ENCODE data around the gene APBB2.

APBB2 gene

DNA sequence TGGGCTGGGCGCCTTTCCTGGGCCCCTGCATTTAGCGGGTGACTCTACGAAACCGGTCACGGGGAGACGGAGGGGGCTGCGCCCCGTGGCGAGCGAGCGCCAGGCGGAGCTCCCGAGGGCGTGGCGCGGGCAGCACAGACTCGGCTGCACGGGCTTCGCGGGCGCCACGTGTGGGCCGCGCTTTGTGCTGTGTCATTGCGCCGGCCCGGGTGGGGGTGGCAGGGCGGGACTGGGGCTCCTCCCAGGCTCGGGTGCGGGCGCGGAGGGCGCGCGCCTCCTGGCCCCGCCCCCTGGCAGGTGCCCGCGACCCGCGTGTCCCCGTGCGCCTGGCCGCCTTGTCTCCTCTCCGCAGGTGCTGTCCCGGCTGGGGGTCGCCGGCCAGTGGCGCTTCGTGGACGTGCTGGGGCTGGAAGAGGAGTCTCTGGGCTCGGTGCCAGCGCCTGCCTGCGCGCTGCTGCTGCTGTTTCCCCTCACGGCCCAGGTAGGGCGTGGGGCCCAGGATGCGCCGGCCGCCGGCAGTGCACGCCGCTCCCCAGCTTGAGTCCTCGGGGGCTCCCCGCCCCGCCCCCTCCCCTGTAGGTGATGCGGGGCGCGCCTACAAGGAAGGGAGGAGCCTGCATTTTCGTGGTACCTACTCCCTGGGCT lies 43.0 kb upstream of the APBB2 start:
- TF ChIP-seq, protein P1, sequence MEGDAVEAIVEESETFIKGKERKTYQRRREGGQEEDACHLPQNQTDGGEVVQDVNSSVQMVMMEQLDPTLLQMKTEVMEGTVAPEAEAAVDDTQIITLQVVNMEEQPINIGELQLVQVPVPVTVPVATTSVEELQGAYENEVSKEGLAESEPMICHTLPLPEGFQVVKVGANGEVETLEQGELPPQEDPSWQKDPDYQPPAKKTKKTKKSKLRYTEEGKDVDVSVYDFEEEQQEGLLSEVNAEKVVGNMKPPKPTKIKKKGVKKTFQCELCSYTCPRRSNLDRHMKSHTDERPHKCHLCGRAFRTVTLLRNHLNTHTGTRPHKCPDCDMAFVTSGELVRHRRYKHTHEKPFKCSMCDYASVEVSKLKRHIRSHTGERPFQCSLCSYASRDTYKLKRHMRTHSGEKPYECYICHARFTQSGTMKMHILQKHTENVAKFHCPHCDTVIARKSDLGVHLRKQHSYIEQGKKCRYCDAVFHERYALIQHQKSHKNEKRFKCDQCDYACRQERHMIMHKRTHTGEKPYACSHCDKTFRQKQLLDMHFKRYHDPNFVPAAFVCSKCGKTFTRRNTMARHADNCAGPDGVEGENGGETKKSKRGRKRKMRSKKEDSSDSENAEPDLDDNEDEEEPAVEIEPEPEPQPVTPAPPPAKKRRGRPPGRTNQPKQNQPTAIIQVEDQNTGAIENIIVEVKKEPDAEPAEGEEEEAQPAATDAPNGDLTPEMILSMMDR (IDR thresholded peaks at IDR 0.05; ENCODE audit: low read depth, low read length), result no peak
- TF ChIP-seq, protein P2, sequence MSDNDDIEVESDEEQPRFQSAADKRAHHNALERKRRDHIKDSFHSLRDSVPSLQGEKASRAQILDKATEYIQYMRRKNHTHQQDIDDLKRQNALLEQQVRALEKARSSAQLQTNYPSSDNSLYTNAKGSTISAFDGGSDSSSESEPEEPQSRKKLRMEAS (IDR thresholded peaks at IDR 0.05; ENCODE audit: low read depth, low read length), result no peak
- TF ChIP-seq POLR2A (IDR thresholded peaks at IDR 0.05; ENCODE audit: extremely low read depth, insufficient read length), result no peak
- TF ChIP-seq MYC (IDR thresholded peaks at IDR 0.05; ENCODE audit: low read depth, low read length), result no peak
- H3K4me3 ChIP-seq (ENCODE audit: low read depth, low read length), result no peak overlapping the region
- peak; percentile 51 for DNase-seq (ENCODE audit: low read depth)

- H3K4me3 ChIP-seq (ENCODE audit: low read depth, low read length), result peak within 1 kb of the TSS; percentile 34
- peak; percentile 69 for DNase-seq (ENCODE audit: low read depth)
These were observed 42.5 kb upstream of the APBB2 start, which contains the start of gene UCHL1 for GRCh38 chr4:41256740-41257256. Gene UCHL1 (plus strand): TSS chr4:41256928. CDS start chr4:41256977, 49 bp downstream.

GRCh38 chr4:41256131-41256739 lies 41.9 kb upstream of the APBB2 start:
- H3K4me3 ChIP-seq (ENCODE audit: low read depth, low read length), result no peak overlapping the region
- DNase-seq (ENCODE audit: low read depth), result no peak
- TF ChIP-seq POLR2A (IDR thresholded peaks at IDR 0.05; ENCODE audit: extremely low read depth, insufficient read length) (no peak), MYC (IDR thresholded peaks at IDR 0.05; ENCODE audit: low read depth, low read length) (no peak)
- TF ChIP-seq, protein P1 (IDR thresholded peaks at IDR 0.05; ENCODE audit: low read depth, low read length), result no peak
- TF ChIP-seq, protein P2 (IDR thresholded peaks at IDR 0.05; ENCODE audit: low read depth, low read length), result no peak

More at GRCh38 chr4:41256740-41257256, 42.5 kb upstream of the APBB2 start, which contains the start of gene UCHL1:
- TF ChIP-seq, protein P2 (IDR thresholded peaks at IDR 0.05; ENCODE audit: low read depth, low read length), result no peak
- TF ChIP-seq POLR2A (IDR thresholded peaks at IDR 0.05; ENCODE audit: extremely low read depth, insufficient read length) (no peak), MYC (IDR thresholded peaks at IDR 0.05; ENCODE audit: low read depth, low read length) (no peak)
- TF ChIP-seq, protein P1 (IDR thresholded peaks at IDR 0.05; ENCODE audit: low read depth, low read length), result no peak

DNA sequence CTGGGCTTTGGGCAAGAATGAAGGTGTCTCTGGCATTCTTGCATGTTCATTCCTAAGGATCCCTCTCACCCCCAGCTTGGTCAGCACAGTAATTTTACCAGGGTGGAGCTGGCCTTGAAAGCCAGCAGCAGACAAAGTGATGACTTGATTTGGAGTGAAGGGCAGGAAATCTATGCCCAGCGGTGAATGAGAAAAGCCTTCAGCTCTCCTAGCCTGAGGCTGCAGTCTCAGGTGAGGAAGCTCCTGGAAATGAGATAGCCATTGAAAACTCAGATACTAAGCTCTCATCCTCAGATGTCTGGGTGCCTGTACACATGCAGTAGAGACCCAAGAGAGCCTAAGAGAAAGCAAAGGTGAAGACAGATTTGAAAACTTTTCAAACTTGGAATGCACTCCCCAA lies 31.6 kb upstream of the APBB2 start:
- DNase-seq (ENCODE audit: low read depth), result no peak
- no peak for TF ChIP-seq MYC (IDR thresholded peaks at IDR 0.05; ENCODE audit: low read depth, low read length)
- no peak for TF ChIP-seq POLR2A (IDR thresholded peaks at IDR 0.05; ENCODE audit: extremely low read depth, insufficient read length)
- TF ChIP-seq, protein P2 (IDR thresholded peaks at IDR 0.05; ENCODE audit: low read depth, low read length), result no peak
- TF ChIP-seq, protein P1 (IDR thresholded peaks at IDR 0.05; ENCODE audit: low read depth, low read length), result no peak
- H3K4me3 ChIP-seq (ENCODE audit: low read depth, low read length), result no peak overlapping the region

GRCh38 chr4:41241919-41242318 lies 27.6 kb upstream of the APBB2 start:
- TF ChIP-seq, protein P2 (IDR thresholded peaks at IDR 0.05; ENCODE audit: low read depth, low read length), result no peak
- TF ChIP-seq POLR2A (IDR thresholded peaks at IDR 0.05; ENCODE audit: extremely low read depth, insufficient read length) (no peak), MYC (IDR thresholded peaks at IDR 0.05; ENCODE audit: low read depth, low read length) (no peak)
- TF ChIP-seq, protein P1 (IDR thresholded peaks at IDR 0.05; ENCODE audit: low read depth, low read length), result no peak
- no peak overlapping the region for H3K4me3 ChIP-seq (ENCODE audit: low read depth, low read length)
- DNase-seq (ENCODE audit: low read depth), result no peak

Measured in NB4 (cell line).